Glutamatergic neuron (in vitro differentiated cells): Measurements from ENCODE around the gene CEMIP. TPM values are rescaled to one million over a fixed set of nuclear protein-coding genes. Genes with fewer than 3 reads are reported as not detected.

Experiments used
- DNase-seq: peaks from one replicate; pipeline ENCODE4 v3.0.0; 2022
- H3K27ac Mint-ChIP-seq: one replicate; pipeline ENCODE4 v1.8.0; 2020; ENCODE audit warnings: mild to moderate bottlenecking, mixed read lengths, inconsistent platforms; ENCODE audit not compliant: unreplicated experiment
- H3K27me3 Mint-ChIP-seq: one replicate; pipeline ENCODE4 v1.8.0; 2020; ENCODE audit warnings: mild to moderate bottlenecking, moderate library complexity, mixed read lengths, inconsistent platforms; ENCODE audit not compliant: unreplicated experiment
- H3K36me3 Mint-ChIP-seq: one replicate; pipeline ENCODE4 v1.8.0; 2020; ENCODE audit warnings: mild to moderate bottlenecking, mixed read lengths, inconsistent platforms; ENCODE audit not compliant: unreplicated experiment
- H3K4me1 Mint-ChIP-seq: one replicate; pipeline ENCODE4 v1.8.0; 2020; ENCODE audit warnings: mild to moderate bottlenecking, low read depth, mixed read lengths, inconsistent platforms; ENCODE audit not compliant: unreplicated experiment
- H3K4me3 Mint-ChIP-seq: one replicate; pipeline ENCODE4 v1.8.0; 2020; ENCODE audit warnings: mild to moderate bottlenecking, mixed read lengths, inconsistent platforms; ENCODE audit not compliant: unreplicated experiment
- H3K9me3 Mint-ChIP-seq: one replicate; pipeline ENCODE4 v1.8.0; 2020; ENCODE audit warnings: mild to moderate bottlenecking, moderate library complexity, mixed read lengths, inconsistent platforms; ENCODE audit not compliant: unreplicated experiment
- total RNA-seq: library from RNA; stranded (reverse); fragmentation: NEBNext Ultra II Directional; extraction: Animal tissue kit (Norgen Biotek cat#: 25700); gene quantifications from one replicate; pipeline ENCODE4 v1.2.1, GENCODE V29; 2021; ENCODE audit not compliant: unreplicated experiment
- TF ChIP-seq, protein P1 (sequence below): fragments of 200-600 bp; sonication (generic); IDR thresholded peaks from one replicate; pipeline ENCODE4 v1.5.0; 2021; ENCODE audit not compliant: partially characterized antibody, unreplicated experiment

The CEMIP gene
- total RNA-seq, 1 donor from 2014 or later, result 0.25 TPM

DNA sequence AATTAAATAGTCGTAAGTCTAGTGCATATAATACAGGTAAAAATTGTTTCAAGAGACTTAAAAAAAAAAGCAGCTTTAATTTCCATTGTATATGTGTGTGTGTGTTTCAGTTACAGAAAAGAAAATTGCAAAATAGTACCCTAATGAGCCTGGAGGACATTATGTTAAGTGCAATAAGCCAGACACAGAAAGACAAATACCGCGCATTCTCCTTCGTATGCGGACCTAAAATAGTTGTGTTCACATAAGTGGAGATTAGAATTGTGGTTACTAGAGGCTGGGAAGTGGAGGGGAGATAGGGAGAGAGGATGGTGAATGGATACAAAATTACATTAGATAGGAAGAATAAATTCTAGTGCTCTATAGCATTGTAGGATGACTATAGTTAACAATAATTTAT, 206.8 kb downstream of the CEMIP start:
- Mint-ChIP-seq H3K4me3 (peak overlapping the region; percentile 67), H3K9me3 (peaks cover 6% of the 10 kb centered on the region)
- no peak for DNase-seq

DNA sequence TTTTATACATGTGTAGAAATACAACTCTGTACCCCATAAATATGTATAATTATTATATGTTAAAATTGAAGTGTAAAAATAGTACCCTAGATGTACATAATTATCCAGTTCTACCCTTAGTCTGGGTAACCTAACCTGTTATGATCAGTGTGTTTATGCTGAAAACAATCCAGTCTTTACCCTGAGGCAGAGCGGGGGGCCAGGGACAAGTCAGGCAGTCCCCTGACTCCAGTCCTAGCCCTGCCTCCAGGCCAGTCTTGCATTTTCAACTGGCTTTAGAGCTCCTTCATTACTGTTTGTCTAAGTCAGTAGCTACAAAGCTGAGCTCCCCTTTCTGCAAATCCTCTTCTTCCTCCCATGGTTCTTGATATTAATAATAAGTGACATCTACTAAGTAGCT, 207.3 kb downstream of the CEMIP start:
- peak overlapping the region; percentile 25 for H3K4me3 Mint-ChIP-seq
- DNase-seq, result no peak
- peaks cover 33% of the 10 kb centered on the region for H3K4me1 Mint-ChIP-seq
- peaks cover 6% of the 10 kb centered on the region for H3K27me3 Mint-ChIP-seq
- no peaks in the 10 kb centered on the region for H3K36me3 Mint-ChIP-seq
- H3K27ac Mint-ChIP-seq, result no peak overlapping the region
- peaks cover 6% of the 10 kb centered on the region for H3K9me3 Mint-ChIP-seq
- TF ChIP-seq, protein P1, sequence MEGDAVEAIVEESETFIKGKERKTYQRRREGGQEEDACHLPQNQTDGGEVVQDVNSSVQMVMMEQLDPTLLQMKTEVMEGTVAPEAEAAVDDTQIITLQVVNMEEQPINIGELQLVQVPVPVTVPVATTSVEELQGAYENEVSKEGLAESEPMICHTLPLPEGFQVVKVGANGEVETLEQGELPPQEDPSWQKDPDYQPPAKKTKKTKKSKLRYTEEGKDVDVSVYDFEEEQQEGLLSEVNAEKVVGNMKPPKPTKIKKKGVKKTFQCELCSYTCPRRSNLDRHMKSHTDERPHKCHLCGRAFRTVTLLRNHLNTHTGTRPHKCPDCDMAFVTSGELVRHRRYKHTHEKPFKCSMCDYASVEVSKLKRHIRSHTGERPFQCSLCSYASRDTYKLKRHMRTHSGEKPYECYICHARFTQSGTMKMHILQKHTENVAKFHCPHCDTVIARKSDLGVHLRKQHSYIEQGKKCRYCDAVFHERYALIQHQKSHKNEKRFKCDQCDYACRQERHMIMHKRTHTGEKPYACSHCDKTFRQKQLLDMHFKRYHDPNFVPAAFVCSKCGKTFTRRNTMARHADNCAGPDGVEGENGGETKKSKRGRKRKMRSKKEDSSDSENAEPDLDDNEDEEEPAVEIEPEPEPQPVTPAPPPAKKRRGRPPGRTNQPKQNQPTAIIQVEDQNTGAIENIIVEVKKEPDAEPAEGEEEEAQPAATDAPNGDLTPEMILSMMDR, result no peak

More for the DNA sequence above, 206.8 kb downstream of the CEMIP start:
- Mint-ChIP-seq H3K36me3 (no peaks in the 10 kb centered on the region), H3K27me3 (peaks cover 6% of the 10 kb centered on the region), H3K27ac (peak overlapping the region; percentile 34), H3K4me1 (peaks cover 33% of the 10 kb centered on the region)
- TF ChIP-seq, protein P1, result no peak

DNA sequence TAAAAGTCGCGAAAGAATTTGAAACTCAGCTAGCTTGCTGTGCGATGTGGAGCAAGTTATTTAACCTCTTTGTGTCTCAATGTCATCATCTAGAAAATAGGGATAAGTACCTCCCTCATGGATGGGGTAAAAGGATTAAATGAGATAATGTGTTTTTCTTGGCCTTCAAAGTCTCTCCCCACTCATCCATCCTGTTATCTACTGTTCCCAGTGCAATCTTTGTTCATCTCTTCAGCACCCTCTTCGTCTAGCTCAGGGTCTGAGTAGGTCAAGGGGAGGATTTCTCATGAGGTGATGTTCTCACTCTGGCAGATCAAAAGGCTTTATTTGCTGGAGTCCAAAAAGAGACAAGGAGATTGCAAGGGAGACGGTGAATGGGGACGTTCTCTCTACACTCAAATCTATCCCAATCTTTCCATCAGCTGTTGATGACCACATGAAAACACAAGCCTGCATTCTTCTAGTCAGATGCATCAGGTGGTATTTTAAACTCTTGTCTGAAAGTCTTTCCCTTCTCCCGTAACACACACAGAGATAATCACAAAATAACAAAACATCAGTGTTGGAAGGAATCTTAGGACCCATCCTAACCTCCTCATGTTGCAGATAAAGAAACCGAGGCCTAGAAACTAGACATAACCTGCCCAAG, 209.1 kb downstream of the CEMIP start:
- peaks cover 6% of the 10 kb centered on the region for H3K9me3 Mint-ChIP-seq

DNA sequence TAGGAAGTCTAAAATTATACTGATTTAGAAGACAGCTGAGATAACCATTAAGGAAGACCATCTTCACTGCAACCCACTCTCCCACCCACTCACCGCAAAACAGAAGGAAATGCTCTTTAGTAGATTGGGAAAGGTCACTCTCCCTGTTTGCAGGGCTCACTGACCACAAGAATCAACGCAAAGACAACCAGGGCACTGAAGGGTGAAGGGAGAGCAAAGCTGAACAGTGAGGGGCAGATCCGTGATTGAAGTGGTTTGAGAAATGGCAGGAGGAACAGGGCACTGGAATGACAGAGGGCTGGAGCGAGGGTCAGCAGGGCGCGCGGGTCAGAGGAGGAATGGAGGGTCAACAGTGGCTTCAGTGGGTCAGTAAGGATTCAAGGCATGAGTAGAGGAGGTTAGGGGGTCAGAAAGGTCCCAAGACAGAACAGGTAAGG, 209.9 kb downstream of the CEMIP start:
- Mint-ChIP-seq H3K27me3 (peaks cover 6% of the 10 kb centered on the region), H3K36me3 (no peaks in the 10 kb centered on the region), H3K27ac (peak overlapping the region; percentile 97), H3K4me3 (peak overlapping the region; percentile 99), H3K4me1 (peaks cover 33% of the 10 kb centered on the region), H3K9me3 (peaks cover 6% of the 10 kb centered on the region)
- TF ChIP-seq, protein P1, result no peak
- no peak for DNase-seq

More for the DNA sequence above, 209.1 kb downstream of the CEMIP start:
- Mint-ChIP-seq H3K27ac (no peak overlapping the region), H3K36me3 (no peaks in the 10 kb centered on the region), H3K27me3 (peaks cover 6% of the 10 kb centered on the region), H3K4me1 (peaks cover 33% of the 10 kb centered on the region), H3K4me3 (peak overlapping the region; percentile 99)
- DNase-seq, result no peak
- TF ChIP-seq, protein P1, result no peak
